ENCODE data around the gene POU3F1.
"Not testable (repeated sequence)": the region's sequence is repeated elsewhere in the genome, so short reads cannot be mapped to it uniquely, and the experiment has no call there.

The POU3F1 gene

GRCh38 chr1:38043036-38043747 lies 3.4 kb downstream of the POU3F1 start:
- H3K4me3 ChIP-seq (ENCODE audit: low read length), result no peak overlapping the region
- TF ChIP-seq CTCF (conservative IDR thresholded peaks at IDR 0.05; ENCODE audit: low read depth, low read length), result no peak
- no peak for DNase-seq (ENCODE audit: low read depth)

GRCh38 chr1:38041936-38042834 lies 4.4 kb downstream of the POU3F1 start:
- no peak for TF ChIP-seq CTCF (conservative IDR thresholded peaks at IDR 0.05; ENCODE audit: low read depth, low read length)
- H3K4me3 ChIP-seq (ENCODE audit: low read length), result no peak overlapping the region
- no peak for DNase-seq (ENCODE audit: low read depth)

- DNase-seq (ENCODE audit: low read depth), result no peak
- TF ChIP-seq CTCF (conservative IDR thresholded peaks at IDR 0.05; ENCODE audit: low read depth, low read length), result no peak
- no peak overlapping the region for H3K4me3 ChIP-seq (ENCODE audit: low read length)
Observed at GRCh38 chr1:38039331-38040088, 7.1 kb downstream of the POU3F1 start.

GRCh38 chr1:38038861-38039260 lies 7.7 kb downstream of the POU3F1 start:
- no peak for TF ChIP-seq CTCF (conservative IDR thresholded peaks at IDR 0.05; ENCODE audit: low read depth, low read length)
- DNase-seq (ENCODE audit: low read depth), result no peak
- H3K4me3 ChIP-seq (ENCODE audit: low read length), result no peak overlapping the region

GRCh38 chr1:38037221-38037939 lies 9.2 kb downstream of the POU3F1 start:
- H3K4me3 ChIP-seq (ENCODE audit: low read length), result no peak overlapping the region
- TF ChIP-seq CTCF (conservative IDR thresholded peaks at IDR 0.05; ENCODE audit: low read depth, low read length), result peak; percentile 39
- no peak for DNase-seq (ENCODE audit: low read depth)

- no peak overlapping the region for H3K4me3 ChIP-seq (ENCODE audit: low read length)
- DNase-seq (ENCODE audit: low read depth), result no peak
- no peak for TF ChIP-seq CTCF (conservative IDR thresholded peaks at IDR 0.05; ENCODE audit: low read depth, low read length)
Observed at GRCh38 chr1:38034871-38035270, 11.7 kb downstream of the POU3F1 start.

- DNase-seq (ENCODE audit: low read depth), result not testable (repeated sequence)
Observed at GRCh38 chr1:38032992-38033391, 13.6 kb downstream of the POU3F1 start.

More at GRCh38 chr1:38032992-38033391, 13.6 kb downstream of the POU3F1 start:
- H3K4me3 ChIP-seq (ENCODE audit: low read length), result not testable (repeated sequence)
